Measurements from ENCODE around the gene GIT2.

GIT2 gene

GRCh38 chr12:109959411-109960093 lies 36.6 kb downstream of the GIT2 start:
- in situ Hi-C loops (cut with HindIII; ENCODE audit: low pct_unique_long_range_greater_than_20kb, low sequenced_read_pairs): no loop called here
- no peak for DNase-seq (ENCODE audit: low read depth in 1 of 2, low spot score in 1 of 2)
- no peak for TF ChIP-seq JUND (IDR thresholded peaks at IDR 0.05; ENCODE audit: low read depth)

- in situ Hi-C loops (cut with HindIII; ENCODE audit: low pct_unique_long_range_greater_than_20kb, low sequenced_read_pairs): no loop called here
- no peak for TF ChIP-seq JUND (IDR thresholded peaks at IDR 0.05; ENCODE audit: low read depth)
- DNase-seq (ENCODE audit: low read depth in 1 of 2, low spot score in 1 of 2): no peak
Measured at GRCh38 chr12:109958374-109958773, 37.8 kb downstream of the GIT2 start.

DNA sequence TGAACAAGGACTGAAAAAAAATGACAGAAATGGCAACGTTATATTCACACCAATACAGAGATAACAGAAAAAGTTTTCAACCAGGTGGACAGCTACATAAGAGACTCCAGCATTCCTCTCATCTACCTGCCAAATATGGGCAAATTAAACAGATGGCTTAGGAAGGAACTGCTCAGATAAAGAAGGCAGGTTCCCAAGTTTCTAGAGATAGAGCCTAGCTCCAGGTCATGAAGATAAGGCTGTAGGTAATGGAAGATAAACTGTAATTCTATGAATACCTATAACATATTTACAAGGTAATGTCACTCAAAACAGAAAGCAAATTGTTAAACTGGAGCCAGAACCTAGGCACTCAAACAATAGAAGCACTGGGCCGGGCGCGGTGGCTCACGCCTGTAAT lies 42.5 kb downstream of the GIT2 start:
- in situ Hi-C loops (cut with HindIII; ENCODE audit: low pct_unique_long_range_greater_than_20kb, low sequenced_read_pairs): no loop called here
- DNase-seq (ENCODE audit: low read depth in 1 of 2, low spot score in 1 of 2): no peak
- TF ChIP-seq JUND (IDR thresholded peaks at IDR 0.05; ENCODE audit: low read depth): no peak

DNA sequence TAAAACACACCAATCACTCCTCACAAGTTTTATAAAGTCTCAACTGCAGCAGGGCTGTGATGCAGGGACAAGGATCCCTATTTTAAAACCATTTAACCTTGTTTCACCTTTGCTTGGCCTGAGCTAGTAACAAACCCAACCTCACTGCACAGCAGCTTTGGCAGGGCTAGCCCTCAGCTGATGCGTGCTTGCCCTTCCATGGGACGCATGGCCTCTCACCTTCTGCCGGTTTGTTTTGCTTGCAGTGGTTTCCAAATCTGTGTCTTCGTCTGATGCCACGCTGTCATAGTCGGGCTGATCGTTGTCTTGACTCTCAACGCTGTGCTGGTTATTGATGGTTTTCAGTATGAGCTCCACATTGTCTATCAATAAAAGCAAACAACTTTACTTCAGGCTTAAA lies 43.3 kb downstream of the GIT2 start:
- in situ Hi-C loops (cut with HindIII; ENCODE audit: low pct_unique_long_range_greater_than_20kb, low sequenced_read_pairs): no loop called here
- TF ChIP-seq JUND (IDR thresholded peaks at IDR 0.05; ENCODE audit: low read depth): no peak
- DNase-seq (ENCODE audit: low read depth in 1 of 2, low spot score in 1 of 2): no peak

GRCh38 chr12:109952160-109952858 lies 43.9 kb downstream of the GIT2 start:
- TF ChIP-seq JUND (IDR thresholded peaks at IDR 0.05; ENCODE audit: low read depth): no peak
- in situ Hi-C loops (cut with HindIII; ENCODE audit: low pct_unique_long_range_greater_than_20kb, low sequenced_read_pairs): no loop called here
- DNase-seq (ENCODE audit: low read depth in 1 of 2, low spot score in 1 of 2): no peak

DNA sequence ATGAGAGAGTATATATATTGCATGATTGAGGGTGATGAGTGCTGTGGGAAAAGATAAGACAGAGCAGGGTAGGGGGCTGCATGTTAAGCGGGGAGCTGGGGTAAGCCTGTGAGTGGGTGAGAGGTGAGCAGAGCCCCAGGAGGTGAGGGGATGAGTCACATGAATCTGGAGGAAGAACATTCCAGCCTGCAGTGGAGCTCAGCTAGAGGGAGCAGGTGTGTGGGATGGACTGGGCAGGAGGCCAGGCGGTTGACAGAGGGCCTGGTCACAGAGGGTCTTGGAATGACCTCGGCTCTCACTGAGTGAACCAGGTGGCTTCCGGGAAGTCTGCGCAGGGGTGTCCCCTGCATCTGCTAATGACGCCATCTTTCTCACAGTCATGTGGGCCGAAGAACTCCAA lies 44.4 kb downstream of the GIT2 start:
- in situ Hi-C loops (cut with HindIII; ENCODE audit: low pct_unique_long_range_greater_than_20kb, low sequenced_read_pairs): no loop called here
- no peak for DNase-seq (ENCODE audit: low read depth in 1 of 2, low spot score in 1 of 2)
- TF ChIP-seq JUND (IDR thresholded peaks at IDR 0.05; ENCODE audit: low read depth): no peak

DNA sequence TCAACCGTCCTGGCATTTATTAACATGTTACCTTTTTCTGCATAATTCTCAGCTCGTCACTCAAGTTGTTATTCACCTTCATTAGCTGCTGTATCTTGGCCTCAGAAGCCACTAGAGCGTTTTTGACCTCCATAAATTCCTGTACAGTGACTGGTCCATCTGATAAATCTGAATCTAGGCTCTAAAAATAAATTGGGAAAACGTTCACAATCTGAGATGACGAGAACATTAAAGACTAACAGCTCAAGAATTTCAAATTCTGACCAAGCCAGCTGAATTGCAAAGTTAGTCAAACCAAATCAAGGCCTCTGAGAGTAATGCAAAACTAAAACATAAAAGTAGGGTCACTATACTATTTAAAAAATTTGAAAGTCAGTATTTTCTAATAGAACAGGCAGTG lies 45.0 kb downstream of the GIT2 start:
- in situ Hi-C loops (cut with HindIII; ENCODE audit: low pct_unique_long_range_greater_than_20kb, low sequenced_read_pairs): no loop called here
- TF ChIP-seq JUND (IDR thresholded peaks at IDR 0.05; ENCODE audit: low read depth): no peak
- DNase-seq (ENCODE audit: low read depth in 1 of 2, low spot score in 1 of 2): no peak

GRCh38 chr12:109950625-109951024 lies 45.5 kb downstream of the GIT2 start:
- in situ Hi-C loops (cut with HindIII; ENCODE audit: low pct_unique_long_range_greater_than_20kb, low sequenced_read_pairs): no loop called here
- no peak for TF ChIP-seq JUND (IDR thresholded peaks at IDR 0.05; ENCODE audit: low read depth)
- DNase-seq (ENCODE audit: low read depth in 1 of 2, low spot score in 1 of 2): no peak

DNA sequence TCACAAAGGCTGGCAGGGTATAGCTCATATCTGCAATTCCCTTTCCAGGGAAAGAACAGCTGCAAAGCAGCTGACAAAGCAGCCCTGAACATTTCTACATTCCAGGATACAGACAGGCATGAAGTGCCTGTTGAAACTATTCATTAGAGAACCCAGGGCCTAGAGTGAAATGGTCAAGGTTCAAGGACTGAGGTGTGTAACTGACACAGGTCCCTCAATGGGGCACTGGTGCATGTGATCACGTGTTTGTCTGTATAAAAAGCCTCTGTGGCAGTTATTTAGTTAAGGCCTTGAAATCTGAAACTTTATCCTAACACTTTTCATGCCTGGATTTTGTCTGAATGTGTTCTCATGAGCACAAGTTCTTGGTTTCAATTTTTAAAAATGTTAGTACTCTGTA lies 47.1 kb downstream of the GIT2 start:
- in situ Hi-C loops (cut with HindIII; ENCODE audit: low pct_unique_long_range_greater_than_20kb, low sequenced_read_pairs): no loop called here
- no peak for TF ChIP-seq JUND (IDR thresholded peaks at IDR 0.05; ENCODE audit: low read depth)
- no peak for DNase-seq (ENCODE audit: low read depth in 1 of 2, low spot score in 1 of 2)

GRCh38 chr12:109948368-109948767 lies 47.8 kb downstream of the GIT2 start:
- in situ Hi-C loops (cut with HindIII; ENCODE audit: low pct_unique_long_range_greater_than_20kb, low sequenced_read_pairs): no loop called here
- DNase-seq (ENCODE audit: low read depth in 1 of 2, low spot score in 1 of 2): no peak
- no peak for TF ChIP-seq JUND (IDR thresholded peaks at IDR 0.05; ENCODE audit: low read depth)

- in situ Hi-C loops (cut with HindIII; ENCODE audit: low pct_unique_long_range_greater_than_20kb, low sequenced_read_pairs): no loop called here
- no peak for TF ChIP-seq JUND (IDR thresholded peaks at IDR 0.05; ENCODE audit: low read depth)
- no peak for DNase-seq (ENCODE audit: low read depth in 1 of 2, low spot score in 1 of 2)
Measured at GRCh38 chr12:109947521-109947920, 48.6 kb downstream of the GIT2 start.

DNA sequence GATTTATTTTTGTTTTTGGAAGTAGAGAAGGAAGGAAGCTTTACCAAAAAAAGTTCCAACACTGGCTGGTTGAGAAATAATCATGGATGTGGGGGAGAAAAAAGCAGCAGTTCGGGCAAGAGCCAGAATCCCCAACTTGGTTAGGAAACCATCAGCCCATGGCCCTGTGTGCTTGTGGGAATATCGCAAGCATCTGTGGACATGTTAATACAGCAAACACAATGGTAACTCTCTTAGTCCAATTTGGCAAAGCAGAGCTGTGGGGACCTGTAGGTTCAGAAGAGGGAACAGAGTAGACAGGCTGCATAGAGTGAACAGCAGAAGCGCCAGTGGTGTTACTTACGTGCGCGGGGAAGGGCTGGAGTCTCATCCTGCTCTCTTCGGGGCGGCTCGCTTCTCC lies 49.3 kb downstream of the GIT2 start:
- no peak for DNase-seq (ENCODE audit: low read depth in 1 of 2, low spot score in 1 of 2)
- TF ChIP-seq JUND (IDR thresholded peaks at IDR 0.05; ENCODE audit: low read depth): no peak
- in situ Hi-C loops (cut with HindIII; ENCODE audit: low pct_unique_long_range_greater_than_20kb, low sequenced_read_pairs): no loop called here

- DNase-seq (ENCODE audit: low read depth in 1 of 2, low spot score in 1 of 2): no peak
- in situ Hi-C loops (cut with HindIII; ENCODE audit: low pct_unique_long_range_greater_than_20kb, low sequenced_read_pairs): no loop called here
Measured at GRCh38 chr12:109946505-109946904, 49.7 kb downstream of the GIT2 start.

More at GRCh38 chr12:109946505-109946904, 49.7 kb downstream of the GIT2 start:
- TF ChIP-seq JUND (IDR thresholded peaks at IDR 0.05; ENCODE audit: low read depth): no peak
